ENCODE data around the gene SYNCRIP.

DNA sequence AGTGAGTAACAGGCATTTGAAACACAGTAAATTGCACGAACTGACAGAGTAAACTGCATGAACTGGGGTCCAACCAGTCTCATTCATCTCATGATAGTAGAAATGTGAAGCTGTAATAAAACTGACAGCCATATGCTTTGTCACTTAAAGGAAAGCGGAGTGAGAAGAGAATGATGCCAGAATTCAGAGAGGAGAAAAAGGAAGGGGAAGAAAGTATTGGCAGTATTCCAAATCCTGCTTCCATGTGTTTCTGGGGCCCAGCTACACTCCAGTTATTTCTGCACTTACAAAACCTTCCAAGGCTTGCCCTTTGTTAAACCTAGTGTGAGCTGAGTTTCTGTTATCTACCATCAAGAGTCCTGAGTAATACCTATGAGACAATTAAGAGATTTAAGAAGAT lies 66.2 kb downstream of the SYNCRIP start:
- no peak for TF ChIP-seq POLR2A (IDR thresholded peaks at IDR 0.05; ENCODE audit: insufficient read depth in 1 of 2, low read depth in 2 of 2, low read length in 2 of 2)
- no peak for TF ChIP-seq NR2F6 (IDR thresholded peaks at IDR 0.05)
- no peak for TF ChIP-seq NR2F6 (CRISPR knock-in tag; IDR thresholded peaks at IDR 0.05)
- TF ChIP-seq, protein P1, sequence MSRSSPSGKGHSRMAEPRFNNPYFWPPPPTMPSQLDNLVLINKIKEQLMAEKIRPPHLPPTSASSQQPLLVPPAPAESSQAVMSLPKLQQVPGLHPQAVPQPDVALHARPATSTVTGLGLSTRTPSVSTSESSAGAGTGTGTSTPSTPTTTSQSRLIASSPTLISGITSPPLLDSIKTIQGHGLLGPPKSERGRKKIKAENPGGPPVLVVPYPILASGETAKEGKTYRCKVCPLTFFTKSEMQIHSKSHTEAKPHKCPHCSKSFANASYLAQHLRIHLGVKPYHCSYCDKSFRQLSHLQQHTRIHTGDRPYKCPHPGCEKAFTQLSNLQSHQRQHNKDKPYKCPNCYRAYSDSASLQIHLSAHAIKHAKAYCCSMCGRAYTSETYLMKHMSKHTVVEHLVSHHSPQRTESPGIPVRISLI (CRISPR knock-in tag; IDR thresholded peaks at IDR 0.05; ENCODE audit: borderline replicate concordance) = no peak
- TF ChIP-seq, protein P2, sequence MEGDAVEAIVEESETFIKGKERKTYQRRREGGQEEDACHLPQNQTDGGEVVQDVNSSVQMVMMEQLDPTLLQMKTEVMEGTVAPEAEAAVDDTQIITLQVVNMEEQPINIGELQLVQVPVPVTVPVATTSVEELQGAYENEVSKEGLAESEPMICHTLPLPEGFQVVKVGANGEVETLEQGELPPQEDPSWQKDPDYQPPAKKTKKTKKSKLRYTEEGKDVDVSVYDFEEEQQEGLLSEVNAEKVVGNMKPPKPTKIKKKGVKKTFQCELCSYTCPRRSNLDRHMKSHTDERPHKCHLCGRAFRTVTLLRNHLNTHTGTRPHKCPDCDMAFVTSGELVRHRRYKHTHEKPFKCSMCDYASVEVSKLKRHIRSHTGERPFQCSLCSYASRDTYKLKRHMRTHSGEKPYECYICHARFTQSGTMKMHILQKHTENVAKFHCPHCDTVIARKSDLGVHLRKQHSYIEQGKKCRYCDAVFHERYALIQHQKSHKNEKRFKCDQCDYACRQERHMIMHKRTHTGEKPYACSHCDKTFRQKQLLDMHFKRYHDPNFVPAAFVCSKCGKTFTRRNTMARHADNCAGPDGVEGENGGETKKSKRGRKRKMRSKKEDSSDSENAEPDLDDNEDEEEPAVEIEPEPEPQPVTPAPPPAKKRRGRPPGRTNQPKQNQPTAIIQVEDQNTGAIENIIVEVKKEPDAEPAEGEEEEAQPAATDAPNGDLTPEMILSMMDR (CRISPR knock-in tag; IDR thresholded peaks at IDR 0.05) = no peak
- TF ChIP-seq, protein P3, sequence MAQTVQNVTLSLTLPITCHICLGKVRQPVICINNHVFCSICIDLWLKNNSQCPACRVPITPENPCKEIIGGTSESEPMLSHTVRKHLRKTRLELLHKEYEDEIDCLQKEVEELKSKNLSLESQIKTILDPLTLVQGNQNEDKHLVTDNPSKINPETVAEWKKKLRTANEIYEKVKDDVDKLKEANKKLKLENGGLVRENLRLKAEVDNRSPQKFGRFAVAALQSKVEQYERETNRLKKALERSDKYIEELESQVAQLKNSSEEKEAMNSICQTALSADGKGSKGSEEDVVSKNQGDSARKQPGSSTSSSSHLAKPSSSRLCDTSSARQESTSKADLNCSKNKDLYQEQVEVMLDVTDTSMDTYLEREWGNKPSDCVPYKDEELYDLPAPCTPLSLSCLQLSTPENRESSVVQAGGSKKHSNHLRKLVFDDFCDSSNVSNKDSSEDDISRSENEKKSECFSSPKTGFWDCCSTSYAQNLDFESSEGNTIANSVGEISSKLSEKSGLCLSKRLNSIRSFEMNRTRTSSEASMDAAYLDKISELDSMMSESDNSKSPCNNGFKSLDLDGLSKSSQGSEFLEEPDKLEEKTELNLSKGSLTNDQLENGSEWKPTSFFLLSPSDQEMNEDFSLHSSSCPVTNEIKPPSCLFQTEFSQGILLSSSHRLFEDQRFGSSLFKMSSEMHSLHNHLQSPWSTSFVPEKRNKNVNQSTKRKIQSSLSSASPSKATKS (CRISPR knock-in tag; IDR thresholded peaks at IDR 0.05) = no peak
- TF ChIP-seq, protein P4, sequence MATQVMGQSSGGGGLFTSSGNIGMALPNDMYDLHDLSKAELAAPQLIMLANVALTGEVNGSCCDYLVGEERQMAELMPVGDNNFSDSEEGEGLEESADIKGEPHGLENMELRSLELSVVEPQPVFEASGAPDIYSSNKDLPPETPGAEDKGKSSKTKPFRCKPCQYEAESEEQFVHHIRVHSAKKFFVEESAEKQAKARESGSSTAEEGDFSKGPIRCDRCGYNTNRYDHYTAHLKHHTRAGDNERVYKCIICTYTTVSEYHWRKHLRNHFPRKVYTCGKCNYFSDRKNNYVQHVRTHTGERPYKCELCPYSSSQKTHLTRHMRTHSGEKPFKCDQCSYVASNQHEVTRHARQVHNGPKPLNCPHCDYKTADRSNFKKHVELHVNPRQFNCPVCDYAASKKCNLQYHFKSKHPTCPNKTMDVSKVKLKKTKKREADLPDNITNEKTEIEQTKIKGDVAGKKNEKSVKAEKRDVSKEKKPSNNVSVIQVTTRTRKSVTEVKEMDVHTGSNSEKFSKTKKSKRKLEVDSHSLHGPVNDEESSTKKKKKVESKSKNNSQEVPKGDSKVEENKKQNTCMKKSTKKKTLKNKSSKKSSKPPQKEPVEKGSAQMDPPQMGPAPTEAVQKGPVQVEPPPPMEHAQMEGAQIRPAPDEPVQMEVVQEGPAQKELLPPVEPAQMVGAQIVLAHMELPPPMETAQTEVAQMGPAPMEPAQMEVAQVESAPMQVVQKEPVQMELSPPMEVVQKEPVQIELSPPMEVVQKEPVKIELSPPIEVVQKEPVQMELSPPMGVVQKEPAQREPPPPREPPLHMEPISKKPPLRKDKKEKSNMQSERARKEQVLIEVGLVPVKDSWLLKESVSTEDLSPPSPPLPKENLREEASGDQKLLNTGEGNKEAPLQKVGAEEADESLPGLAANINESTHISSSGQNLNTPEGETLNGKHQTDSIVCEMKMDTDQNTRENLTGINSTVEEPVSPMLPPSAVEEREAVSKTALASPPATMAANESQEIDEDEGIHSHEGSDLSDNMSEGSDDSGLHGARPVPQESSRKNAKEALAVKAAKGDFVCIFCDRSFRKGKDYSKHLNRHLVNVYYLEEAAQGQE (IDR thresholded peaks at IDR 0.05; ENCODE audit: borderline replicate concordance in 1 of 2, low read depth in 1 of 2, low read length in 2 of 2) = no peak
- no peak for TF ChIP-seq ZNF570 (CRISPR knock-in tag; IDR thresholded peaks at IDR 0.05; ENCODE audit: borderline replicate concordance)
- TF ChIP-seq POLR2AphosphoS5 (IDR thresholded peaks at IDR 0.05; ENCODE audit: low read depth, low read length) = no peak

Data from HepG2 (cell line).